ENCODE data around the gene INHA. TPM values are rescaled to one million over a fixed set of nuclear protein-coding genes. Genes with fewer than 3 reads are reported as not detected.

The INHA gene
- total RNA-seq (2021; ENCODE audit: unreplicated experiment) (not detected), Bru-seq, nascent RNA (not detected), BruChase-seq, experiment 1, labeled RNA remaining after a 6-hour chase (not detected), BruChase-seq, experiment 2, labeled RNA remaining after a 2-hour chase (not detected)
- polyA plus RNA-seq (2012): not detected in 2 replicates
- long read RNA-seq: 0 reads

- H3K27ac ChIP-seq (ENCODE audit: low read depth, low read length): no peak within 1 kb of the TSS
- POLR2A ChIA-PET: no interaction called here
These were observed at the start of gene INHA for GRCh38 chr2:219572237-219573001. TSS of gene INHA (plus strand) at chr2:219572310. CDS start at chr2:219572375, 65 bp downstream.

GRCh38 chr2:219523031-219523671, 49.0 kb upstream of the INHA start:
- ChIA-PET RAD21 (ENCODE audit: low non-redundant PET in 1 of 2, low total read pairs in 2 of 2, uncharacterized antibody in 2 of 2, unreplicated experiment in 2 of 2) (interaction anchor here in 1 of 2 experiments (0.6 kb wide), 1 partner anchor 25 kb away, joined by 3 read pairs; no protein-coding TSS in a partner anchor), CTCF (interaction anchor here (0.9 to 1.2 kb wide), 3 partner anchors 13 to 135 kb away, joined by 3 to 5 read pairs (median 4); no protein-coding TSS in a partner anchor), POLR2A (interaction anchor here (2.4 kb wide), 1 partner anchor 25 kb away, joined by 18 read pairs; the partner anchor contains the start of gene GMPPA)
- Histone ChIP-seq H3K4me2 (ENCODE audit: low read length) (peak overlapping the region; percentile 88), H3K9ac (ENCODE audit: low read length) (peak overlapping the region; percentile 64; the same call in 1 of the 2 replicates), H3K27ac (ENCODE audit: low read depth, low read length) (peak overlapping the region; percentile 1; the same call in 1 of the 2 replicates), H3K9me3 (ENCODE audit: control insufficient read depth in 1 of 2, insufficient read depth in 1 of 2, low read depth in 1 of 2, low read length in 2 of 2) (no peaks in the 10 kb centered on the region), H3K4me3 (replicated peaks in 1 of 2; ENCODE audit: low read depth in 1 of 2, low read length in 2 of 2) (no peak overlapping the region), H3K79me2 (ENCODE audit: insufficient read depth, low read length) (no peaks in the 10 kb centered on the region), H3K9me2 (ENCODE audit: insufficient read depth) (no peaks in the 10 kb centered on the region), H3K36me3 (ENCODE audit: control insufficient read depth in 1 of 2, insufficient read depth in 2 of 2, low read length in 2 of 2) (no peaks in the 10 kb centered on the region), H2AFZ (ENCODE audit: low read depth, low read length, poor library complexity, severe bottlenecking) (no peak overlapping the region), H4K20me1 (ENCODE audit: insufficient read depth) (no peaks in the 10 kb centered on the region), H3K27me3 (ENCODE audit: insufficient read depth, low read length) (no peaks in the 10 kb centered on the region), H3K4me1 (ENCODE audit: control insufficient read depth in 1 of 2, insufficient read depth in 2 of 2, low read length in 2 of 2) (peaks cover 40 to 81% of the 10 kb centered on the region in 2 experiments)
- ATAC-seq (no peak), DNase-seq (ENCODE audit: low read depth, low spot score) (no peak)
- intact Hi-C loops (cut with micrococcal nuclease): no loop called here
- TF ChIP-seq CTCF (IDR thresholded peaks at IDR 0.05 in 2 of 3, conservative IDR thresholded peaks at IDR 0.05 in 1 of 3; ENCODE audit: borderline replicate concordance in 1 of 3, insufficient read depth in 1 of 3, low read depth in 2 of 3, low read length in 2 of 3) (peak in 2 of 3 experiments; percentile 30 to 40; a peak in 2 of 6 replicates), ZNF274 (IDR thresholded peaks at IDR 0.05; ENCODE audit: low read depth, low read length) (no peak)
- BruUV-seq (replicated peaks): no TSS peak

More at GRCh38 chr2:219572237-219573001, at the start of gene INHA:
- Histone ChIP-seq H3K4me2 (ENCODE audit: low read length) (no peak within 1 kb of the TSS), H3K9me3 (ENCODE audit: control insufficient read depth in 1 of 2, insufficient read depth in 1 of 2, low read depth in 1 of 2, low read length in 2 of 2) (no peaks in the 10 kb centered on the region), H3K9ac (ENCODE audit: low read length) (no peak within 1 kb of the TSS), H2AFZ (ENCODE audit: low read depth, low read length, poor library complexity, severe bottlenecking) (no peak within 1 kb of the TSS), H3K27me3 (ENCODE audit: insufficient read depth, low read length) (no peaks in the 10 kb centered on the region), H3K36me3 (ENCODE audit: control insufficient read depth in 1 of 2, insufficient read depth in 2 of 2, low read length in 2 of 2) (no peaks in the 10 kb centered on the region), H3K79me2 (ENCODE audit: insufficient read depth, low read length) (no peaks in the 10 kb centered on the region), H3K9me2 (ENCODE audit: insufficient read depth) (no peaks in the 10 kb centered on the region), H3K4me1 (ENCODE audit: control insufficient read depth in 1 of 2, insufficient read depth in 2 of 2, low read length in 2 of 2) (no peaks in the 10 kb centered on the region), H3K4me3 (replicated peaks in 1 of 2; ENCODE audit: low read depth in 1 of 2, low read length in 2 of 2) (no peak within 1 kb of the TSS), H4K20me1 (ENCODE audit: insufficient read depth) (no peaks in the 10 kb centered on the region)
- ATAC-seq (no peak), DNase-seq (ENCODE audit: low read depth, low spot score) (no peak)
- no TSS peak for BruUV-seq (replicated peaks)
- no peak for TF ChIP-seq ZFX (IDR thresholded peaks at IDR 0.05)
- ChIA-PET CTCF (interaction anchor here (1.5 kb wide), 1 partner anchor 12 kb away, joined by 6 read pairs; no protein-coding TSS in a partner anchor), RAD21 (ENCODE audit: low non-redundant PET in 1 of 2, low total read pairs in 2 of 2, uncharacterized antibody in 2 of 2, unreplicated experiment in 2 of 2) (no interaction called here)
- intact Hi-C loops (cut with micrococcal nuclease): no loop called here

All from HCT116 (cell line).